GM19463 (cell line): Measurements from ENCODE around the gene COX6A2.
A peak's percentile ranks its signal among the peaks of the same experiment; 100 is the strongest.
"Not testable (repeated sequence)": the region's sequence is repeated elsewhere in the genome, so short reads cannot be mapped to it uniquely, and the experiment has no call there.

Experiments used
- ATAC-seq: cut with Tn5 transposase; IDR thresholded peaks from one replicate; pipeline ENCODE4 v1.9.1; 2021; ENCODE audit warnings: mild to moderate bottlenecking, moderate library complexity; ENCODE audit not compliant: unreplicated experiment

COX6A2 gene

DNA sequence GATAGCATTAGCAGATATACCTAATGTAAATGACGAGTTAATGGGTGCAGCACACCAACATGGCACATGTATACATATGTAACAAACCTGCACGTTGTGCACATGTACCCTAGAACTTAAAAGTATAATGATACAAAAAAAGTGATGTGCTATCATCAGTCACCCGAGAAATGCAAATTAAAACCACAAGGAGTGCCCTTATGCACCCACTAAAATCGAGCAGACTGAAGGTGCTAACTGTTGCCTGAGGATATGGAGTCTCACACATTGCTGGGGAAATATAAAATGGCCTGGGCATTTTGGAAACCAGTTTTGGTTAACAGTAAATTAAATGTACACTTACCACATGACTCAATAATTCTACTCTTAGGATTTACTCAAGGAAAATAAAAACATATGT is 10.9 kb upstream of the COX6A2 start:
- not testable (repeated sequence) for ATAC-seq

DNA sequence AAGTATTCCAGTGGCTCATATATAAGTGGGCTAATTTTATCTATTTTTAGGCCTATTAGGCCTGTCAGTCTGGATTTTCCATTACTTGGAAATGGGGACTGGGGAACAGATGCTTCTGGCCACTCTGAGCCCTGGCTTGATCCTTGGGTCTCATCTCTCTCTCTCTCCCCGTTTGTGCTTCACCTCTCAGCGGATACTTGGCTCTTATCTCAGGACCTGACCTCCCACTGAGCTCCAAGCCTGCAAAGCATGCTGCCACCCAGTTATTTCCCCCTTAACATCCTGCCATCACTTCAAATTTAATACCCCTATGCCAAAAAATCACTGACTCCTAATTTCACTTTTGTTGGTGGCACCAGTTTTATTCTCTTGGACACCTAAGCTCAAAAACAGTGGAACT is 10.3 kb upstream of the COX6A2 start:
- no peak for ATAC-seq

DNA sequence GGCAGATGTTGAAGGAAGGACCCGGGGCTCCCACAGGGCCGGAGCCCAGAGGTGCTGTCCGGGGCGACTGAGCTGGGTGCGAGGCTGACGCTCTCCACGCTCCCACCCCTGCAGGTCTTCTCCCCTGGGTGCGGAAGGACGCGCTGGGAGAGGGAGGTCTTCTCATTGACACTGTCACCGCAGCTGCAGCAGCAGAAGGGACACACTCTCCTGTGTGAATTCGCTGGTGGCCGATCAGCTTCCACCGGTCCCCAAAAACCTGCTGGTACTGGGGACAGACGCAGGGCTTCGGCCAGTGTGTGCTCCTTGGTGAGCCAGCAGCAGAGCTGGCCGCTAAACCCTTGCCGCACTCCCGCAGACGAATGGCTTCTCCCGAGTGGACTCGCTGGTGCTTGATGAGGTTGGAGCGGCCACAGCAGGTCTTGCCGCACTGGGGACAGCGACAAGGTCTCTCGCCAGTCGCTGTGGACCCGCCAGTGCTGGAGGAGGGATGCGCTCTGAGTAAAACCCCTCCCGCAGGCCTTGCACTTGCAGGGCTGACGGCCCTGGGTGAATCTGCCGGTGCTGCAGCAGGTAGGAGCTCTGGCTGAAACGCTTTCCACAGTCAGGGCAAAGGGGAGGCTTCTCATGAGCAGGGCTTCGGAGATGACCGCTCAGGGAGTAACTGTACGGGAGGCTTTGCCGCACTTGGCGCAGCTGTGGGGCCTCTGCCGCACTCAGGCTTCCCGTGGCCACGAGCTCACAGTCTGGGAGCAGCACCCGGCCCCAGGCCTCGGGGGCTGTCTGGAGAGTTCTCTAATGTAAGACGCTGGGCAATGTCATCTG is 8.3 kb upstream of the COX6A2 start:
- ATAC-seq: no peak

GRCh38 chr16:31435341-31436220 is 7.4 kb upstream of the COX6A2 start:
- no peak for ATAC-seq

DNA sequence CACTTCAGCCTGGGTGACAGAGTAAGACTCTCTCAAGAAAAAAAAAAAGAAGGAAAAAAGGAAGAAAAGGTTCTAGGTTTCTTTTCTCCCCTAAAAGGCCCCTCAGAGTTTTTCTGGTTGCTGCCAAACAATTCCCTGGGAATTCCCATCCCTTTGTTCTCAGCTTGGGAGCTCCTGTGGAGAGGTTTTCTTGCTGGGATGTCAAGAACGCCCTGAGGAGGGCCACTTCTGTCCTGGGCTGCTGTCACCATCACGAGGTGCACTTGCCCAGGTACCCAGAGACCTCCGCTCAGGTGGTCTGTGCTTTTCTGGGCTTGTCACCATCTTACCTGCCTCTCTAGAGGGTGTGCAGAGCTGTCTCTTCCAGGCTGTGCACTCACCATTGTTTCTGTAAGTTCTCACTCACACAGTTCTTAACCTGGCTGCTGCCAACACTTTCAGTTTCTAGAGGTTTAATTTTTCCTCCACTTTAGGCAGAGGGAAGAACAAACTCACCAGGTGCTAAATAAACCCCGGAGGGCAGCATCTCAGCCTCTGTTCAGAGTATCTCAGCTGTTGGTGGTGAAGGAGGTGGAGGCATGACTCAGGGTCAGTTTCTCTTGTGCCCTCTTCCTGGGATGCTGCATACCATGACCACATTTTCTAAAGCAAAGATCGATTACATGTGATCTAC is 2.4 kb upstream of the COX6A2 start:
- no peak for ATAC-seq

DNA sequence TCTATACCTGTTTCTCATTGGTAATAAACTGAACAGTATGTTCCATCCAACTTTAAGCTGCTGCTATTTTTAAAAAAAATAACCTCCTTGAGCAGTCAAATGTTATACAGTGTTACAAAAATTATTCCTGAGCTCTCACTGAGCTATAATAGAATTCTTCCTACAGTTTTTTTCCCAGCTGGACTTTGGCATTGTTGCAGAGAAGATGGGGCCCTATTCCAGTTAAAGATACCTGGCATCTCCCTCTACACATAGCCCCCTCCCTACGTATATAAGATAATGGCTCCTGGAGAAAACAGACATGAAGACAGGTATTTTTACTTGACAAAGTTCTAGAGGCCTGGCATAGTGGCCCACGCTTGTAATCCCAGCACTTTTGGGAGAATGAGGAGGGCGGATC is 1.6 kb upstream of the COX6A2 start:
- ATAC-seq: no peak

DNA sequence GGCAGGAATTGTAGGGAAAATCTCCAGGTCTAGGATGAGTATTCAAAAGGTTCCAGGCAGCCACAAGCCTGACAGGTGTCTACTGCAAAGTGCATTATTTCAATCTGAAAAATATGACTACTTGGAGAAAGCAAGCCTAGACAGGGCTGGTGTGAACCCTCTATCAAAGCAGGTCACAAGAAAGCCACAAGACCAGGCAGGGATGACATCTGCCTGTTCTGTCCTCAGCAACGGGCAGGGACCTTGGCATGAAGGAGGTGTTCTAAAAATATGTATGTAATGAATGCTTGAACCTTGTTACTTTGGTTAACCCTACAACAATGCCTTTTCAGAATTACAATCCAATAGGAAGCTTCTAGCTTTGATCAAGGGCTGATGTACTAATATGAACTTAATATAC is 1.2 kb upstream of the COX6A2 start:
- ATAC-seq: no peak

- no peak for ATAC-seq
Measured at GRCh38 chr16:31428638-31429247, 583 bp upstream of the COX6A2 start.

DNA sequence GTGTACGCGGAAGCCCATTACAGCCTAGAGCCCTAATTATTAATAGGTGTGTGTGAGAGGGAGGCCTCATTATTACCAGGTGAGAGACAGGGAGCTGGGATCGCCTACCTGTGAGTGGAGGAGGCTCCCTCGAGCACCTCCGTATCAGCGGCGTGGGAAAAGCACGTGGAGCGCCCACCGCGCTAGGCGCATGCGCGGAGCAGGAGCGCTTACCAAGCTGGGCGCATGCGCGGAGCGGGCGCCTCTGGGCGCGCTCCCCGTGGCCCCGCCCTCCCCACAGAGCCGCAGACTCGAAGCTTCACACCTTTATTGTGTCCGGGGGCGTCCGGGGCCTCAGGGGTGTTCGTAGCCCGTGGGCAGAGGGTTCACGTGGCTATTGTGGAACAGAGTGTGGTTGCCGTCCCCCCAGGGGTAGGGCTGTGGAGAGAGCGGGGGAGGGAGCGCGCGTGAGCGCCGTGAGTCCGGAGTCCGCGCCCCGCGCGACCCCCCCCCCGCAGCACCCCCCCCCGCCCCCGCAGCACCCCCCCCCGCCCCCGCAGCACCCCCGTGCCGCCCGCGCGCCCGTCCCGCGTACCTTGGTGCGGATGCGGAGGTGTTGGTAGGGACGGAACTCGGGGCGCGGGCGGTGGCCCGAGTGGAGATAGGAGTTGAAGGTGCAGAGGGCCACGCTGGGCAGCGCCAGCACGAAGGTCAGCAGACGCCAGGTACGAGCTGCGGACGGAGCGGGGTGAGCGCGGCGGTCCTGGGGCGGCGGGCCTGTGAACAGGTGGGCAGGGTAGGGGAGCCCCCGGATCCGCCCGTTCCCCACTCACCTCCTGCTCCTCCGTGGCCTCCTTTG is 500 bp downstream of the COX6A2 start:
- ATAC-seq: no peak

GRCh38 chr16:31423801-31424200 is 4.4 kb downstream of the COX6A2 start:
- no peak for ATAC-seq

DNA sequence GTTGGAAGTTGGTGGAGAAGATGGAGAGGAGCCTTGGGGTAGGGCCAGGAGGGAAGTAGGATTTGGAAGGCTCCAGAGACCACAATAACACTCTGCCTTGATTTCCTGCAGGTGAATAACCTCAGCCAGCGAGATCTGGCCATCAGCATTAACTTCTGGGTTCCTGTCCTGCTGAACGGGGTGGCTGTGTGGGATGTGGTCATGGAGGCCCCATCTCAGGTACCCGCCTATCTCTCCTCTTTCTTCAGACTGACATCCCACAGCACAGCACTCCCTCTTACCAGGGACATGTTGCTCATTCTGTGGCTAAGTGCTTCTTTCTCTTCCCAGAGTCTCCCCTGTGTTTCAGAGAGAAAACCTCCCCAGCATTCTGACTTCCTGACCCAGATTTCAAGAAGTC is 4.9 kb downstream of the COX6A2 start:
- no peak for ATAC-seq

GRCh38 chr16:31421587-31421986 is 6.6 kb downstream of the COX6A2 start:
- peak; percentile 63 for ATAC-seq

DNA sequence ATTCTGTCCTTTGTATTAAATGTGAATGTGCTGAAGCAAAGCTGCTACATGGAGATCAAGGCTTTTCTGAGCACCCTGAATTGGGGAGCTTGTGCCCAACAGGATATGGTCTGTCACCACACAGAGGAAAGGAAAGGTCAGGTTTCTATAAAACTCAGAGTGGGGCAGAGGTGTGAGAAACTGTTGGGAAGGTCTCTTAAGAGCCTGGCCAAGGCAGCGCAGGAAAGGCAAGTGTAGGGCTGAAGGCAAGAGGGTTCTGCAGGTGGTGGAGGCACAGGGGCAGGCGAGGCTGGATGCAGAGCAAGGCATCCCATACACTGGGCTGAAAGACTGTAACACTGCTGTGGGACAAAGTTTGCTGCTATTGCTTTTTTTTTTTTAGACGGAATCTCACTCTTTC is 8.1 kb downstream of the COX6A2 start:
- no peak for ATAC-seq

- no peak for ATAC-seq
Measured at GRCh38 chr16:31417916-31418315, 10.2 kb downstream of the COX6A2 start.

GRCh38 chr16:31417036-31417435 is 11.1 kb downstream of the COX6A2 start:
- not testable (repeated sequence) for ATAC-seq

DNA sequence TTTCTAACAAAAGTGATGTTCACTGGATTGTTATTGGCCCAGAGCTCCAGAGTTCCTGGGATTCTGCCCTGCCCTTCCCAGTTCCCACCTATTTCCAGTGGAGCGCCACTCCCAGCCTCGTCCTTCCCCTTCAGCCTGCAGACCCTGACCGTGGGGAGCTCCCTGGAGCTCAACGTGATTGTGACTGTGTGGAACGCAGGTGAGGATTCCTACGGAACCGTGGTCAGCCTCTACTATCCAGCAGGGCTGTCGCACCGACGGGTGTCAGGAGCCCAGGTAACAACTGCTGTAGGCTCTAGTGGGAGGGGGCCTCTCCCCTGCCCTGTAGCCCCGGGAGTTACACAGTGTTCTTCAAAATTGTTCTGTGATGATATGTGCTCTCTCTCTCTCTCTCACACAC is 11.8 kb downstream of the COX6A2 start:
- ATAC-seq: no peak

DNA sequence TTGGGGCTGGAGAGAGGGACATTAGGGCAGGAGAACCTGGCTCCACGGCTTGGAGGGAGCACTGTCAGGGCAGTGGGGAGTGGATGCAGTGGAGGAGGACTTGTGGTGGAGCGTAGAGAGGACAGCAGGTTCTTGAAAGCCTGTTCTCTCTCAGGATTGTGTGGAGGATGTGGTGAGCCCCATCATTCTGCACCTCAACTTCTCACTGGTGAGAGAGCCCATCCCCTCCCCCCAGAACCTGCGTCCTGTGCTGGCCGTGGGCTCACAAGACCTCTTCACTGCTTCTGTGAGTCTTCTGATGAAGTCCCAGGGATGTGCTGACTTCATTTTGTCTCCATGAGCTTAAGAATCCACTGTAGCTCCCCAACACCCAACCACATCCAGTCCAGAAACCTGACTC is 13.5 kb downstream of the COX6A2 start:
- ATAC-seq: no peak

GRCh38 chr16:31413943-31414342 is 14.2 kb downstream of the COX6A2 start:
- ATAC-seq: no peak

- no peak for ATAC-seq
Measured at GRCh38 chr16:31413381-31413780, 14.8 kb downstream of the COX6A2 start.

GRCh38 chr16:31412750-31413149 is 15.4 kb downstream of the COX6A2 start:
- no peak for ATAC-seq
